Trophoblast cell (in vitro differentiated cells and primary cell): Measurements from ENCODE around the gene ZNF718.
"Not testable (repeated sequence)": the region's sequence is repeated elsewhere in the genome, so short reads cannot be mapped to it uniquely, and the experiment has no call there.

Experiments
- DNase-seq, 2 donors: peaks; one replicate each; pipeline ENCODE4 v3.0.0-alpha.2; 2016
- H2AFZ ChIP-seq: 2 replicates; pipeline ENCODE4 v1.6.1; 2013; ENCODE audit warnings: low read length, moderate library complexity, mild to moderate bottlenecking; ENCODE audit not compliant: insufficient read depth, poor library complexity
- H2AK5ac ChIP-seq: 2 replicates; pipeline ENCODE4 v1.6.1; 2013; ENCODE audit warnings: mild to moderate bottlenecking, low read length
- H2BK120ac ChIP-seq: 2 replicates; pipeline ENCODE4 v1.6.1; 2013; ENCODE audit warnings: low read length, mild to moderate bottlenecking, moderate library complexity; ENCODE audit not compliant: insufficient read depth, poor library complexity
- H2BK12ac ChIP-seq: 2 replicates; pipeline ENCODE4 v1.6.1; 2013; ENCODE audit warnings: mild to moderate bottlenecking, low read length, moderate library complexity
- H2BK5ac ChIP-seq: 2 replicates; pipeline ENCODE4 v1.6.1; 2013; ENCODE audit warnings: low read length, low read depth, moderate library complexity, mild to moderate bottlenecking; ENCODE audit not compliant: poor library complexity
- H3K14ac ChIP-seq: 2 replicates; pipeline ENCODE4 v1.6.1; 2013; ENCODE audit warnings: mild to moderate bottlenecking, low read length
- H3K18ac ChIP-seq: 2 replicates; pipeline ENCODE4 v1.6.1; 2013; ENCODE audit warnings: mild to moderate bottlenecking, low read length
- H3K23ac ChIP-seq: 2 replicates; pipeline ENCODE4 v1.6.1; 2013; ENCODE audit warnings: low read length
- H3K27ac ChIP-seq: 2 replicates; pipeline ENCODE4 v1.5.1; 2013; ENCODE audit warnings: low read depth, mild to moderate bottlenecking, inconsistent platforms, low read length, moderate library complexity
- H3K27me3 ChIP-seq: 2 replicates; pipeline ENCODE4 v1.6.1; 2013; ENCODE audit warnings: inconsistent platforms, mild to moderate bottlenecking, low read length, moderate library complexity; ENCODE audit not compliant: insufficient read depth
- H3K36me3 ChIP-seq, 2 experiments: 1 replicate in 1 of 2; 2 replicates in 1 of 2; pipeline ENCODE4 v1.6.1; 2013; ENCODE audit warnings: low read length in 2 of 2, mild to moderate bottlenecking in 2 of 2, moderate library complexity in 1 of 2; ENCODE audit not compliant: insufficient read depth in 2 of 2, control insufficient read depth in 1 of 2
- H3K4ac ChIP-seq: 2 replicates; pipeline ENCODE4 v1.6.1; 2013; ENCODE audit warnings: low read depth, mild to moderate bottlenecking, low read length, moderate library complexity
- H3K4me1 ChIP-seq, 2 experiments: 1 replicate in 1 of 2; 2 replicates in 1 of 2; pipeline ENCODE4 v1.6.1; 2013; ENCODE audit warnings: low read length in 2 of 2, mild to moderate bottlenecking in 2 of 2, moderate library complexity in 1 of 2; ENCODE audit not compliant: insufficient read depth in 2 of 2, control insufficient read depth in 1 of 2
- H3K4me2 ChIP-seq: 2 replicates; pipeline ENCODE4 v1.6.1; 2013; ENCODE audit warnings: inconsistent platforms, mild to moderate bottlenecking, low read length, moderate library complexity
- H3K4me3 ChIP-seq: 2 replicates; pipeline ENCODE4 v1.5.1; 2013; ENCODE audit warnings: mild to moderate bottlenecking, low read depth, low read length, inconsistent platforms
- H3K79me1 ChIP-seq: one replicate; pipeline ENCODE4 v1.6.1; 2013; ENCODE audit warnings: low read length
- H3K79me2 ChIP-seq: 2 replicates; pipeline ENCODE4 v1.6.1; 2013; ENCODE audit warnings: low read length, mild to moderate bottlenecking; ENCODE audit not compliant: control insufficient read depth, insufficient read depth, poor library complexity
- H3K9ac ChIP-seq: 2 replicates; pipeline ENCODE4 v1.6.1; 2013; ENCODE audit warnings: mild to moderate bottlenecking, low read length
- H3K9me3 ChIP-seq: 2 replicates; pipeline ENCODE4 v1.6.1; 2013; ENCODE audit warnings: low read depth, mild to moderate bottlenecking, control low read depth, inconsistent platforms, low read length; ENCODE audit not compliant: insufficient read depth
- H4K12ac ChIP-seq: 2 replicates; pipeline ENCODE4 v1.6.1; 2013; ENCODE audit warnings: low read depth, mild to moderate bottlenecking, low read length, moderate library complexity
- H4K8ac ChIP-seq: 2 replicates; pipeline ENCODE4 v1.6.1; 2013; ENCODE audit warnings: low read depth, mild to moderate bottlenecking, low read length, moderate library complexity
- H4K91ac ChIP-seq: one replicate; pipeline ENCODE4 v1.6.1; 2013; ENCODE audit warnings: low read depth, mild to moderate bottlenecking, low read length, moderate library complexity
- WGBS: extraction: QIAGEN DNeasy Blood & Tissue Kit; methylation state at CpG from one replicate; pipeline ENCODE4 v1.1.7; 2013; ENCODE audit warnings: missing lambda C conversion rate; ENCODE audit not compliant: insufficient read length, insufficient coverage; ENCODE audit errors: extremely low coverage; 5-methylcytosine and 5-hydroxymethylcytosine counted together

ZNF718 gene

GRCh38 chr4:205097-205756 lies 80.9 kb downstream of the ZNF718 start:
- no peak overlapping the region for H4K8ac ChIP-seq
- no peaks in the 10 kb centered on the region for H3K27me3 ChIP-seq
- H2BK5ac ChIP-seq = no peak overlapping the region
- no peak overlapping the region for H4K12ac ChIP-seq
- no peak overlapping the region for H2AFZ ChIP-seq
- peaks cover 12 to 13% of the 10 kb centered on the region in 2 experiments for H3K36me3 ChIP-seq
- H2AK5ac ChIP-seq = no peak overlapping the region
- no peak overlapping the region for H4K91ac ChIP-seq
- no peaks in the 10 kb centered on the region for H3K79me1 ChIP-seq
- no peak overlapping the region for H3K9ac ChIP-seq
- H3K4me1 ChIP-seq = no peaks in the 10 kb centered on the region
- H3K18ac ChIP-seq = no peak overlapping the region
- DNase-seq = no peak
- H3K4ac ChIP-seq = no peak overlapping the region
- H3K14ac ChIP-seq = no peak overlapping the region
- H2BK120ac ChIP-seq = no peak overlapping the region
- no CpG with 5 or more reads among the region's 24 CpGs for WGBS
- H3K9me3 ChIP-seq = peaks cover 32% of the 10 kb centered on the region
- H3K4me3 ChIP-seq = no peak overlapping the region
- H3K23ac ChIP-seq = no peak overlapping the region
- H3K4me2 ChIP-seq = no peak overlapping the region
- H2BK12ac ChIP-seq = no peak overlapping the region
- no peaks in the 10 kb centered on the region for H3K79me2 ChIP-seq
- no peak overlapping the region for H3K27ac ChIP-seq

GRCh38 chr4:206054-206453 lies 81.8 kb downstream of the ZNF718 start:
- H4K91ac ChIP-seq = no peak overlapping the region
- H2BK12ac ChIP-seq = no peak overlapping the region
- DNase-seq = no peak
- H3K36me3 ChIP-seq = peaks cover 12 to 13% of the 10 kb centered on the region in 2 experiments
- no peak overlapping the region for H4K8ac ChIP-seq
- H3K27me3 ChIP-seq = no peaks in the 10 kb centered on the region
- H3K4ac ChIP-seq = no peak overlapping the region
- no peak overlapping the region for H3K27ac ChIP-seq
- no peaks in the 10 kb centered on the region for H3K4me1 ChIP-seq
- H3K4me3 ChIP-seq = peak overlapping the region; percentile 64
- H2AFZ ChIP-seq = no peak overlapping the region
- H3K14ac ChIP-seq = no peak overlapping the region
- H3K79me2 ChIP-seq = no peaks in the 10 kb centered on the region
- no peak overlapping the region for H4K12ac ChIP-seq
- H3K4me2 ChIP-seq = no peak overlapping the region
- no peaks in the 10 kb centered on the region for H3K79me1 ChIP-seq
- H3K23ac ChIP-seq = peak overlapping the region; percentile 66
- no CpG with 5 or more reads among the region's 4 CpGs for WGBS
- peaks cover 32% of the 10 kb centered on the region for H3K9me3 ChIP-seq
- no peak overlapping the region for H2BK5ac ChIP-seq
- no peak overlapping the region for H3K18ac ChIP-seq
- H2AK5ac ChIP-seq = no peak overlapping the region
- no peak overlapping the region for H3K9ac ChIP-seq
- no peak overlapping the region for H2BK120ac ChIP-seq

GRCh38 chr4:208416-209096 lies 84.3 kb downstream of the ZNF718 start:
- H2BK12ac ChIP-seq, H3K4me1 ChIP-seq, H3K4ac ChIP-seq, H3K79me1 ChIP-seq, H3K18ac ChIP-seq, DNase-seq, H4K91ac ChIP-seq, H3K27me3 ChIP-seq, H3K4me3 ChIP-seq, H3K27ac ChIP-seq, H3K14ac ChIP-seq, H3K4me2 ChIP-seq, H3K79me2 ChIP-seq, H3K9ac ChIP-seq, H2AK5ac ChIP-seq, H4K12ac ChIP-seq, H4K8ac ChIP-seq, H2BK5ac ChIP-seq, H3K23ac ChIP-seq, H2BK120ac ChIP-seq, H2AFZ ChIP-seq: not testable (repeated sequence)
- Histone ChIP-seq H3K36me3 (peaks cover 12 to 15% of the 10 kb centered on the region in 2 experiments), H3K9me3 (peaks cover 24% of the 10 kb centered on the region)
- no CpG with 5 or more reads among the region's 3 CpGs for WGBS

GRCh38 chr4:211033-211511 lies 86.8 kb downstream of the ZNF718 start:
- no peak overlapping the region for H3K4me2 ChIP-seq
- H3K23ac ChIP-seq = no peak overlapping the region
- no CpG with 5 or more reads among the region's 8 CpGs for WGBS
- no peak overlapping the region for H3K4ac ChIP-seq
- no peak overlapping the region for H3K9ac ChIP-seq
- H3K14ac ChIP-seq = no peak overlapping the region
- H3K4me3 ChIP-seq = no peak overlapping the region
- H2BK12ac ChIP-seq = no peak overlapping the region
- H2AK5ac ChIP-seq = no peak overlapping the region
- no peaks in the 10 kb centered on the region for H3K27me3 ChIP-seq
- DNase-seq = no peak
- no peak overlapping the region for H4K12ac ChIP-seq
- no peak overlapping the region for H3K18ac ChIP-seq
- H4K91ac ChIP-seq = no peak overlapping the region
- no peak overlapping the region for H2BK5ac ChIP-seq
- H4K8ac ChIP-seq = no peak overlapping the region
- H3K27ac ChIP-seq = no peak overlapping the region
- peaks cover 6% of the 10 kb centered on the region for H3K79me2 ChIP-seq
- peaks cover 13% of the 10 kb centered on the region for H3K9me3 ChIP-seq
- H3K36me3 ChIP-seq = peaks cover 2 to 3% of the 10 kb centered on the region in 2 experiments
- H2BK120ac ChIP-seq = no peak overlapping the region
- peaks cover 8 to 10% of the 10 kb centered on the region in 2 experiments for H3K4me1 ChIP-seq
- no peak overlapping the region for H2AFZ ChIP-seq
- peaks cover 4% of the 10 kb centered on the region for H3K79me1 ChIP-seq
